GM21717 (cell line): ENCODE results near the gene TCIRG1.
A peak's percentile ranks its signal among the peaks of the same experiment; 100 is the strongest.

Experiments
- ATAC-seq: cut with Tn5 transposase; IDR thresholded peaks from one replicate; pipeline ENCODE4 v1.9.1; 2021; ENCODE audit warnings: mild to moderate bottlenecking, moderate library complexity; ENCODE audit not compliant: unreplicated experiment

TCIRG1 gene

GRCh38 chr11:68036141-68036716, 2.6 kb upstream of the TCIRG1 start:
- ATAC-seq = no peak

GRCh38 chr11:68036717-68037239, 2.0 kb upstream of the TCIRG1 start:
- no peak for ATAC-seq

- ATAC-seq = no peak
Measured at GRCh38 chr11:68037411-68038225, 1.2 kb upstream of the TCIRG1 start.

GRCh38 chr11:68038226-68038717, 553 bp upstream of the TCIRG1 start:
- no peak for ATAC-seq

- ATAC-seq = no peak
Measured at GRCh38 chr11:68039526-68040086, 781 bp downstream of the TCIRG1 start.

- ATAC-seq = peak; percentile 49
Measured at GRCh38 chr11:68040101-68040956, 1.5 kb downstream of the TCIRG1 start.

GRCh38 chr11:68040957-68041591, 2.2 kb downstream of the TCIRG1 start:
- no peak for ATAC-seq

- no peak for ATAC-seq
Measured at GRCh38 chr11:68041617-68042218, 2.9 kb downstream of the TCIRG1 start.

- ATAC-seq = no peak
Measured at GRCh38 chr11:68042219-68043028, 3.6 kb downstream of the TCIRG1 start.

- no peak for ATAC-seq
Measured at GRCh38 chr11:68043029-68043348, 4.2 kb downstream of the TCIRG1 start.

GRCh38 chr11:68043349-68044144, 4.7 kb downstream of the TCIRG1 start:
- ATAC-seq = no peak

GRCh38 chr11:68044145-68044813, 5.5 kb downstream of the TCIRG1 start:
- no peak for ATAC-seq

- no peak for ATAC-seq
Measured at GRCh38 chr11:68044898-68045351, 6.1 kb downstream of the TCIRG1 start.

- no peak for ATAC-seq
Measured at GRCh38 chr11:68047437-68048290, 8.8 kb downstream of the TCIRG1 start.

- no peak for ATAC-seq
Measured at GRCh38 chr11:68048681-68049508, 10.1 kb downstream of the TCIRG1 start.
